DOHH2 (cell line): ENCODE results near the gene GUCY1A2.

Experiments
- EZH2phosphoT487 ChIP-seq: fragments of 200-600 bp; sonication (generic); IDR thresholded peaks from 2 replicates; pipeline ENCODE4 v1.6.1; 2017; ENCODE audit warnings: borderline replicate concordance, mild to moderate bottlenecking, antibody characterized with exemption, low read length, moderate library complexity, mixed read lengths
- TF ChIP-seq, protein P1 (sequence below): fragments of 200-600 bp; sonication (generic); IDR thresholded peaks from one replicate; pipeline ENCODE4 v1.5.1; 2014; ENCODE audit warnings: antibody characterized with exemption, mild to moderate bottlenecking, low read depth, low read length; ENCODE audit not compliant: poor library complexity, severe bottlenecking

DNA sequence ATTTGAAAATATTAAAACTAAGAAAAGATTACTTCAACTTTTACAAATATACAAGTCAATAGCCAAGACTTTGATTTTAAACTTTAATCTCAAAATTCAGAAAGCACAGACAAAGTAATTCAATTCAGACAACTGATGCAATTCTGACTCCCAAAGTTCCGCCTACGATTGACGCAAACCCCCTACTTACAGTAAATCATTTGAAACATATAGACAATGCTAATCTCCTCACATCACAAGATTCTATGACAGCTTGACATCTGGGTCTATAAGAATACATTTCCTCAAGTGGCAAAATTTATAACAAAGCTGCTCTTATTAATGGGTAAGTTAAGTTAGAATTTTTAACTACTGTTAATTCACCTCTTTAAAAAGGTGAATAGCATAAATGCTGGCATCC lies 75.2 kb downstream of the GUCY1A2 start:
- TF ChIP-seq, protein P1, sequence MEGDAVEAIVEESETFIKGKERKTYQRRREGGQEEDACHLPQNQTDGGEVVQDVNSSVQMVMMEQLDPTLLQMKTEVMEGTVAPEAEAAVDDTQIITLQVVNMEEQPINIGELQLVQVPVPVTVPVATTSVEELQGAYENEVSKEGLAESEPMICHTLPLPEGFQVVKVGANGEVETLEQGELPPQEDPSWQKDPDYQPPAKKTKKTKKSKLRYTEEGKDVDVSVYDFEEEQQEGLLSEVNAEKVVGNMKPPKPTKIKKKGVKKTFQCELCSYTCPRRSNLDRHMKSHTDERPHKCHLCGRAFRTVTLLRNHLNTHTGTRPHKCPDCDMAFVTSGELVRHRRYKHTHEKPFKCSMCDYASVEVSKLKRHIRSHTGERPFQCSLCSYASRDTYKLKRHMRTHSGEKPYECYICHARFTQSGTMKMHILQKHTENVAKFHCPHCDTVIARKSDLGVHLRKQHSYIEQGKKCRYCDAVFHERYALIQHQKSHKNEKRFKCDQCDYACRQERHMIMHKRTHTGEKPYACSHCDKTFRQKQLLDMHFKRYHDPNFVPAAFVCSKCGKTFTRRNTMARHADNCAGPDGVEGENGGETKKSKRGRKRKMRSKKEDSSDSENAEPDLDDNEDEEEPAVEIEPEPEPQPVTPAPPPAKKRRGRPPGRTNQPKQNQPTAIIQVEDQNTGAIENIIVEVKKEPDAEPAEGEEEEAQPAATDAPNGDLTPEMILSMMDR = no peak
- no peak for TF ChIP-seq EZH2phosphoT487
